ENCODE measurements around the gene RABGEF1. TPM values are rescaled to one million over a fixed set of nuclear protein-coding genes. Genes with fewer than 3 reads are reported as not detected.
"Not testable (repeated sequence)": the region's sequence is repeated elsewhere in the genome, so short reads cannot be mapped to it uniquely, and the experiment has no call there.

The RABGEF1 gene
- total and polyA plus RNA-seq, 9 donors: 15.9 to 22.8 (median 18.5) TPM

DNA sequence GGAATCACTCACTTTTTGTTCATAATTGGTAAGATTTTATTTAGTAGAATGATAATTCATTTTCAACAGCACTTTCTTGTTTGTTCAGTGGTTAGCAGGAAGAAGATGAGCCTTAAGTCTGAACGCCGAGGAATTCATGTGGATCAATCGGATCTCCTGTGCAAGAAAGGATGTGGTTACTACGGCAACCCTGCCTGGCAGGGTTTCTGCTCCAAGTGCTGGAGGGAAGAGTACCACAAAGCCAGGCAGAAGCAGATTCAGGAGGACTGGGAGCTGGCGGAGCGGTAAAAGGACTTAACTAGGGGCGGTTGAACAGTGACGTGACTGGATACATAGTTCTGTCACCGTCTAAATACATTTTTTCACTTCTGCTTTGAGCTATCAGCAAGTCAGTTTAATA, 31.3 kb downstream of the RABGEF1 start:
- Histone ChIP-seq H3K27me3 (ENCODE audit: control insufficient read depth, insufficient read depth, low read length) (no peaks in the 10 kb centered on the region), H3K4me3 (ENCODE audit: low read length) (no peak overlapping the region), H3K27ac (ENCODE audit: low read length) (no peak overlapping the region), H3K9me3 (replicated peaks; ENCODE audit: control insufficient read depth, low read depth, low read length) (no peaks in the 10 kb centered on the region), H3K36me3 (ENCODE audit: control insufficient read depth, insufficient read depth, low read length) (peaks cover 27% of the 10 kb centered on the region), H3K4me1 (ENCODE audit: control insufficient read depth, insufficient read depth, low read length) (no peaks in the 10 kb centered on the region)
- DNase-seq: no peak
- WGBS (ENCODE audit: insufficient coverage): 86% methylated on average over 4 of the region's 9 CpGs

DNA sequence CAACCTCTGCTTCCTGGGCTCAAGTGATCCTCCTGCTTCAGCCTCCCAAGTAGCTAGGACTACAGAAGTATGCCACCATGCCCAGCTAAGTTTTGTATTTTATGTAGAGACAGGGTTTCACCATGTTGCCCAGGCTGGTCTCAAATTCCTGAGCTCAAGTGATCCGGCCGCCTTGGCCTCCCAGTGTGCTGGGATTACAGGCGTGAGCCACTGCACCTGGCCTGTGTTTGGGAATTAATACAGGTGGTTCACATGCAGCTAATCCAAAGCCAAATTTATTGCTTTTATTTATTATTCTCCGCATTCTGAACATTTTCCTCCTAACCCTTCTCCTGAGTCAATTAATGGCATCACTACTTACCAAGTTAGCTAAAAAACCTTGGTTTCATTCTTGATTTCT, 33.2 kb downstream of the RABGEF1 start:
- not testable (repeated sequence) for DNase-seq; H3K4me1 ChIP-seq (ENCODE audit: control insufficient read depth, insufficient read depth, low read length); H3K27me3 ChIP-seq (ENCODE audit: control insufficient read depth, insufficient read depth, low read length); H3K27ac ChIP-seq (ENCODE audit: low read length); H3K4me3 ChIP-seq (ENCODE audit: low read length); H3K9me3 ChIP-seq (replicated peaks; ENCODE audit: control insufficient read depth, low read depth, low read length)
- WGBS (ENCODE audit: insufficient coverage): 85% methylated on average over 3 of the region's 4 CpGs
- H3K36me3 ChIP-seq (ENCODE audit: control insufficient read depth, insufficient read depth, low read length): peaks cover 31% of the 10 kb centered on the region

DNA sequence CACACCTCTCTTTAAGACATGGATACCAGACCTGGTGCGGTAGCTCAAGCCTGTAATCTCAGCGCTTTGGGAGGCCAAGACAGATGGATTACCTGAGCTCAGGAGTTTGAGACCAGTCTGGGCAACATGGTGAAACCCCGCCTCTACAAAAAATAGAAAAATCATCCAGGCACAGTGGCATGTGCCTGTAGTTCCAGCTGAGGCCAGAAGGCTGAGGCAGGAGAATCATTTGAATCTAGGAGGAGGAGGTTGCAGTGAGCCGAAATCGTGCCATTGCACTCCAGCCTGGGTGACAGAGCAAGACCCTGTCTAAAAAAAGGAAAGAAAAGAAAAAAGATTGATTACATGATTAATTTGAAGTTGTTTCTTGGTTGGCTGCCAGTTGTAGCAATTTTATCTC, 35.9 kb downstream of the RABGEF1 start:
- not testable (repeated sequence) for H3K27ac ChIP-seq (ENCODE audit: low read length); H3K4me1 ChIP-seq (ENCODE audit: control insufficient read depth, insufficient read depth, low read length); DNase-seq; H3K27me3 ChIP-seq (ENCODE audit: control insufficient read depth, insufficient read depth, low read length); H3K9me3 ChIP-seq (replicated peaks; ENCODE audit: control insufficient read depth, low read depth, low read length); H3K4me3 ChIP-seq (ENCODE audit: low read length)
- peaks cover 42% of the 10 kb centered on the region for H3K36me3 ChIP-seq (ENCODE audit: control insufficient read depth, insufficient read depth, low read length)
- 93% methylated on average over 4 of the region's 5 CpGs for WGBS (ENCODE audit: insufficient coverage)

DNA sequence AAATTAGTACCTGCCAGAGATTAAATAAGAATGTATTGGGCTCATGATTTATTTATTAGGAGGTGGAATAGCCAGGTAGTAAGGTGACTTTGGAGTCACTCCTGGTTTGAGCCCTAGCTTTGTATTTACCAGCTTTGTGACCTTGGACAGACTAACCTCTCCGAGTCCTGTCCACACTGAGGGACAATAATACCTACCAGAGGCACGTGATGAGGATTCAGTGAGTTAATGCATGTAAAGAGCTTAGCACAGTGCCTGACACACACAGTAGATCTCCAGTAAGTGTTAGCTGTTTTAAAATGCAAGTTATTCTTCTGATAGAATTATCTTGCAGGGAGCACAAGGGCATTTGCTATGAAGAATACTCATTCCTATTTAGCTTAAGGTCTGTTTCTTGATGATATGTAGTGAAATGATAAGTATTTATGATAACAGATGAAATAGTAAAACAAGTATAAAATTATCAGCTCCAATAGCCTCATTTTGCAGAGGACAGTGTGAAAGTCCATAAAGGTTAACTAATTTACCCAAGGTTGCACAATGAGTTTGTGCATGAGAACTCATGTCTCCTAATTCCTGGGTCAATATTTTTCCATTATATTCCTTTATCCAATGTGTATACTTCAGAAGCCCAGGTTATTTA, 36.4 kb downstream of the RABGEF1 start:
- H3K4me3 ChIP-seq (ENCODE audit: low read length): no peak overlapping the region
- peaks cover 45% of the 10 kb centered on the region for H3K36me3 ChIP-seq (ENCODE audit: control insufficient read depth, insufficient read depth, low read length)
- no peak for DNase-seq

DNA sequence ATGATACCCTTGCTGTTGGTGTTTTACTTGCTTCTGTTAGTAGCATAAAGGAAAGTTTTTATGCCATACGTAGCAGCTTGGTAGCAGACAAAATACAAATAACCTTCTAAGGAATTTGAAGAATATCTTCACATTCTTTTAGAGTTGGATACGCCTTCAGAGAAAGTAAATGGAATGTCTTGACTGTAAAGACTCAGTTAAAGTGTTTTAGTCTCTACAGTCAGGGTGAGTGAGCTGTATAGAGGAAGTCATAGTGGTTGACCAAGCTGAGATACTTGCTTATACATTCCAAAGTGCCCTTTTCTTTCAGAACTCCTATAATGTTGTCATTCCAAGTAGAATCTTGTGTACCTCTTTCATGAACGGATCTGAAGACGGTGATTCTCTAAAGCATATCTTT, 37.7 kb downstream of the RABGEF1 start:
- Histone ChIP-seq H3K36me3 (ENCODE audit: control insufficient read depth, insufficient read depth, low read length) (peaks cover 50% of the 10 kb centered on the region), H3K27ac (ENCODE audit: low read length) (no peak overlapping the region), H3K27me3 (ENCODE audit: control insufficient read depth, insufficient read depth, low read length) (no peaks in the 10 kb centered on the region), H3K4me3 (ENCODE audit: low read length) (no peak overlapping the region), H3K9me3 (replicated peaks; ENCODE audit: control insufficient read depth, low read depth, low read length) (no peaks in the 10 kb centered on the region), H3K4me1 (ENCODE audit: control insufficient read depth, insufficient read depth, low read length) (no peaks in the 10 kb centered on the region)
- DNase-seq: no peak
- no CpG with 5 or more reads among the region's 4 CpGs for WGBS (ENCODE audit: insufficient coverage)

More for the DNA sequence above, 36.4 kb downstream of the RABGEF1 start:
- no peaks in the 10 kb centered on the region for H3K9me3 ChIP-seq (replicated peaks; ENCODE audit: control insufficient read depth, low read depth, low read length)
- no peak overlapping the region for H3K27ac ChIP-seq (ENCODE audit: low read length)
- H3K4me1 ChIP-seq (ENCODE audit: control insufficient read depth, insufficient read depth, low read length): no peaks in the 10 kb centered on the region
- no CpG with 5 or more reads among the region's 2 CpGs for WGBS (ENCODE audit: insufficient coverage)
- H3K27me3 ChIP-seq (ENCODE audit: control insufficient read depth, insufficient read depth, low read length): no peaks in the 10 kb centered on the region

DNA sequence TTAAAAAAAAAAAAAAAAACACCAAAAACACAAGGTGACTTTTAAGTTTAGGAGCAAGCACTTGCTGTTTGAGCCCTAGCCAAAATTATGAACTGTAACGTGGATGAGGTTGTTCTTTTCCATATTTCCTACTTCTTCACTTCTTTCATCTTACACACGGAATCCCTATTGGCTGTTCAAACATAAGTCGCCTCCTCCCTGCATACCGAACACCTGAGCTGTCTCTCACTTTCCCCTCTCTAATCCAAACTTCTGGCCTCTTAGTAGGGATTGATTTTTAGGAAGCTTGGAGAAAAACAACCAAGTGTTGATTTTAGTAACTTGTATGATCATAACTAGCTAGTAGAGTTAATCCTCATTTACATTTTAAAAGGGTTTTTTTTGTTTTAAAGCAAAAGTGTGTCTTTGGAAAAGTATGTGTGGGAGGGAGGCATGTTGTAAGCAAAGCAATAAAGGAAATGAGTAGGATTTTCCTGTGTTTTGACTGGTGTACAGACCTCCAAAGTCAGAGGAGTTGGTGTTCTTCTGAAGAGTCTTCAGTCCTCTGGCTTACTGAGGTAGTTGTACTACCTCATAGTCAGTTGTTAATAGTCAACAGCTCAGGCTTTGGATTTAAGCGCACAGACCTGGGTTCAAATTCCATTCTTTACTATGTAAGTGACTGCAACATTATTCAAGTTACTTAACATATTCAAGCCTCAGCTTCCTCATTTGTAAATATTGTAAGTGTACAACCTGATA, 39.3 kb downstream of the RABGEF1 start:
- Histone ChIP-seq H3K9me3 (replicated peaks; ENCODE audit: control insufficient read depth, low read depth, low read length) (no peaks in the 10 kb centered on the region), H3K36me3 (ENCODE audit: control insufficient read depth, insufficient read depth, low read length) (peaks cover 37% of the 10 kb centered on the region), H3K27me3 (ENCODE audit: control insufficient read depth, insufficient read depth, low read length) (no peaks in the 10 kb centered on the region), H3K4me1 (ENCODE audit: control insufficient read depth, insufficient read depth, low read length) (no peaks in the 10 kb centered on the region), H3K4me3 (ENCODE audit: low read length) (no peak overlapping the region), H3K27ac (ENCODE audit: low read length) (no peak overlapping the region)
- no CpG with 5 or more reads among the region's 5 CpGs for WGBS (ENCODE audit: insufficient coverage)
- DNase-seq: no peak

DNA sequence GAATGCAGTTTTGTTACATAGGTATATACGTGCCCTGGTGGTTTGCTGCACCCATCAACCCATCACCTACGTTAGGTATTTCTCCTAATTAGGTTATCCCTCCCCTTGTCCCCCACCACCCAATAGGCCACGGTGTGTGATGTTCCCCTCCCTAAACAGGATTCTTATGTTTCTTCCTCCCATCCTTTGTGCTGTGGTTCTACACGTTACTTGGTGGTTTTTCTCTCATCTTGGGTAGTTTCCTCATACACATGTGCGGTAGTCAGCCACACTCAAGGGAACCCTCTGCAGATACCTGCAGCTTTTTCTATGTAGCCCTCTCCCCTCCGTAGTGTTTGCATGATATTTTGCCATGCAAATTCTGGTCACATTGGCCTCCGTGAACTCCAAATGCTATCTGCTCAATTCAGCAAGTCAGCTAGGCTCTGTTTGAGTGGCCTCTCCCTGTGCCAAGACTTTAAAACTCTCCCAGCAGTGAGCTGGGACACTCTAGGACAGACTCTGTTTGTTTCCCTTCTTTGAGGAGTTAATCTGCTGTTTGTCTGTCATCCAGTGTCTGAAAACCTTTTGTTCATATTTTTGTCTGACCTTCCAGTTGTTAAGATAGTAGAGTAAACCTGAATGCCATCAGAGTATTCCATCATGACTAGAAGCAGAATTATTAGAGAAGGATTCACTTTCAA, 41.0 kb downstream of the RABGEF1 start:
- H3K9me3 ChIP-seq (replicated peaks; ENCODE audit: control insufficient read depth, low read depth, low read length): no peaks in the 10 kb centered on the region
- H3K4me3 ChIP-seq (ENCODE audit: low read length): no peak overlapping the region
- H3K27ac ChIP-seq (ENCODE audit: low read length): no peak overlapping the region
- no peaks in the 10 kb centered on the region for H3K4me1 ChIP-seq (ENCODE audit: control insufficient read depth, insufficient read depth, low read length)
- 92% methylated on average over 6 of the region's 7 CpGs for WGBS (ENCODE audit: insufficient coverage)
- H3K36me3 ChIP-seq (ENCODE audit: control insufficient read depth, insufficient read depth, low read length): peaks cover 32% of the 10 kb centered on the region
- H3K27me3 ChIP-seq (ENCODE audit: control insufficient read depth, insufficient read depth, low read length): no peaks in the 10 kb centered on the region
- no peak for DNase-seq

DNA sequence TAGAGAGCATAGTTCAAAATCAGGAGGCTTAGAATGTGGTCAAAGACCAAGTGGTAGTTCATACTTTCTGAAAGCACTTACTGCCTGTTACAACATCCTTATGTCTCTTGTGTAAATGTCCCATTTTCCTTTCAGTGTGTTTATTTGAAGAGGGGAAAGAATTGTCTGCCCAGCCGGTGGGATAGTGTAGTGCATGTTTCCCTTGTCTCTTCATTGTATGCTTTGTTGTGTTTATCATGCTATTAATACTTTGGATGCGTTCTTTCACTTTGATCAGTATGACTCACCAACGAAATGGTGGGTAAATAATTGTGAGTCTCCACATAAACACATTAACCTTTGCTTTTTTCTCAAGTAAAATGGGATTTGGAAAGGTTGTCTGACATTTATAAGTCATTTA, 42.3 kb downstream of the RABGEF1 start:
- H3K27ac ChIP-seq (ENCODE audit: low read length); H3K4me1 ChIP-seq (ENCODE audit: control insufficient read depth, insufficient read depth, low read length); H3K4me3 ChIP-seq (ENCODE audit: low read length); DNase-seq; H3K27me3 ChIP-seq (ENCODE audit: control insufficient read depth, insufficient read depth, low read length); H3K9me3 ChIP-seq (replicated peaks; ENCODE audit: control insufficient read depth, low read depth, low read length): not testable (repeated sequence)
- no CpG with 5 or more reads among the region's 3 CpGs for WGBS (ENCODE audit: insufficient coverage)
- peaks cover 33% of the 10 kb centered on the region for H3K36me3 ChIP-seq (ENCODE audit: control insufficient read depth, insufficient read depth, low read length)

DNA sequence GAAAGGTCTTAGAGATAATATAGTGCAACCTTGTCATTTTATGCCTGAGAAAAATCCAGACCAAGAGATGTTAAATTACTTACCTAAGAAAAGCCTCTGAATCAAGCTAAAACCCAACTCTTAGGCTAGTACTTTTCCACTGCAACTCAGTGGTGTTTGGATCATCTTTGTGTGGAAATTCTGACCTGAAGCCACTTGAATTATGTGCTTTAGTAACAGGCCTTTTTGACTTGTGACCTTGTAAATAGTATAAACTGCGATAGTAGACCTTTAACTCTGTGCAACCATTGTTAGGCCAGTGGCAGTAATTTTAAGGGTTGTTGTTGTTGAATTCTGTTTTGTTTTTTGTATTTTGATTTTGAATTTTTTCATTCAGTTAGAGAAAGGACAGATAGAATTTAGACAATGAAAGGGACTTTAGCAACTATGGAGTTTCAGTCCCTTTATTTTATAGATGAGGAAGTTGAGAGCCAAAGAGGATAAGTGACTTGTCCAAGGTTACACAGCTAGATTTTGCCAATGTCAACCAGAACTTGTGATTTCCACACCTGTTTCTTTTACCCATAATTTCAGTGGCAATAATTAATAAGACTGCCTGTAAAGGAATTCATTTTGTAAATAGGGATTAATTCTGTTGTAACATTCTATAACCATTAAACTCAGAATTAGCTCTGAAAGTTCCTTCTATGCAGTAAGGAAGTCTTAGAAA, 43.5 kb downstream of the RABGEF1 start:
- not testable (repeated sequence) for H3K27me3 ChIP-seq (ENCODE audit: control insufficient read depth, insufficient read depth, low read length); H3K9me3 ChIP-seq (replicated peaks; ENCODE audit: control insufficient read depth, low read depth, low read length); DNase-seq; H3K4me3 ChIP-seq (ENCODE audit: low read length); H3K4me1 ChIP-seq (ENCODE audit: control insufficient read depth, insufficient read depth, low read length); H3K27ac ChIP-seq (ENCODE audit: low read length)
- peaks cover 28% of the 10 kb centered on the region for H3K36me3 ChIP-seq (ENCODE audit: control insufficient read depth, insufficient read depth, low read length)
- WGBS (ENCODE audit: insufficient coverage): no CpG with 5 or more reads among the region's 1 CpG

DNA sequence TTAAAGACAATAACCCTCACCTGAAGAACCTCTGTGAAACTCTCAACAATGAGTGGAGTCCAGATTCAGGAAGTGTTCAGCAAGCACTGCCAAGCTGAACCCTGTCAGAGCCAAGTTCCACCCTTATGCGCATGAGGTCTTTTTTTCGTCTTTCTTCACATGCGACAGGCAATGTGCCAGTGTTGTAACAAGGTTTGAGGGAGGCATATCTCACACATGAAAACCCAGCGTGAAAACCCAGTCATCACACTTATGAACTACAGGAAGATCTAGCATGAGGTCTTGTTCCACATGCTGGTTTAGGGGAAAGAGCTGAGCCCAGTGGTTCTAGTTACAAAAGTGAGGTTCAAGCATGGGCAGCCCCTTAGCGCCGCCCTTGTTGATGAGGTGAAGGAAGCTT, 49.7 kb downstream of the RABGEF1 start:
- H3K4me1 ChIP-seq (ENCODE audit: control insufficient read depth, insufficient read depth, low read length): no peaks in the 10 kb centered on the region
- no CpG with 5 or more reads among the region's 6 CpGs for WGBS (ENCODE audit: insufficient coverage)
- DNase-seq: no peak
- no peak overlapping the region for H3K27ac ChIP-seq (ENCODE audit: low read length)
- H3K4me3 ChIP-seq (ENCODE audit: low read length): no peak overlapping the region
- peaks cover 34% of the 10 kb centered on the region for H3K36me3 ChIP-seq (ENCODE audit: control insufficient read depth, insufficient read depth, low read length)
- H3K9me3 ChIP-seq (replicated peaks; ENCODE audit: control insufficient read depth, low read depth, low read length): no peaks in the 10 kb centered on the region
- H3K27me3 ChIP-seq (ENCODE audit: control insufficient read depth, insufficient read depth, low read length): no peaks in the 10 kb centered on the region

Data from muscle of leg (tissue), 11 donors.